Neural crest cell (in vitro differentiated cells): Measurements from ENCODE around the gene SBF2. TPM values are rescaled to one million over a fixed set of nuclear protein-coding genes. Genes with fewer than 3 reads are reported as not detected.

Source experiments
- DNase-seq: peaks from one replicate; pipeline ENCODE4 v3.0.0; 2021; ENCODE audit warnings: low read depth, mixed read lengths, low spot score
- H3K27ac Mint-ChIP-seq: one replicate; pipeline ENCODE4 v1.8.0; 2021; ENCODE audit warnings: mild to moderate bottlenecking, mixed read lengths; ENCODE audit not compliant: unreplicated experiment
- H3K27me3 Mint-ChIP-seq: 2 replicates; pipeline ENCODE4 v1.8.0; 2021; ENCODE audit warnings: low read depth, mild to moderate bottlenecking, mixed read lengths
- H3K36me3 Mint-ChIP-seq: 2 replicates; pipeline ENCODE4 v1.8.0; 2021; ENCODE audit warnings: low read depth, mild to moderate bottlenecking, mixed read lengths
- H3K4me1 Mint-ChIP-seq: 2 replicates; pipeline ENCODE4 v1.8.0; 2021; ENCODE audit warnings: mixed read lengths
- H3K4me3 Mint-ChIP-seq: one replicate; pipeline ENCODE4 v1.8.0; 2021; ENCODE audit warnings: mild to moderate bottlenecking, mixed read lengths
- H3K9me3 Mint-ChIP-seq: 2 replicates; pipeline ENCODE4 v1.8.0; 2021; ENCODE audit warnings: mixed read lengths
- CTCF ChIP-seq: fragments of 200-600 bp; sonication (generic); conservative IDR thresholded peaks from 2 replicates; pipeline ENCODE4 v1.5.0; 2021; ENCODE audit warnings: antibody characterized with exemption, mild to moderate bottlenecking
- total RNA-seq: library from RNA; stranded (reverse); gene quantifications from 2 replicates; pipeline ENCODE4 v1.2.1, GENCODE V29; 2021

SBF2 gene
- total RNA-seq, 1 donor from 2014 or later: 30.2 TPM

- Mint-ChIP-seq H3K27ac (no peak overlapping the region), H3K9me3 (peaks cover 7% of the 10 kb centered on the region), H3K36me3 (peaks cover 5% of the 10 kb centered on the region), H3K4me3 (no peak overlapping the region), H3K27me3 (no peaks in the 10 kb centered on the region), H3K4me1 (no peaks in the 10 kb centered on the region)
- DNase-seq: no peak
- TF ChIP-seq CTCF: no peak
Measured at GRCh38 chr11:10048350-10048749, 245.7 kb downstream of the SBF2 start.

GRCh38 chr11:10044618-10045017 lies 249.4 kb downstream of the SBF2 start:
- peaks cover 7% of the 10 kb centered on the region for H3K9me3 Mint-ChIP-seq
- H3K4me1 Mint-ChIP-seq: peaks cover 5% of the 10 kb centered on the region
- no peak overlapping the region for H3K27ac Mint-ChIP-seq
- H3K27me3 Mint-ChIP-seq: no peaks in the 10 kb centered on the region
- peaks cover 11% of the 10 kb centered on the region for H3K36me3 Mint-ChIP-seq
- TF ChIP-seq CTCF: no peak
- H3K4me3 Mint-ChIP-seq: no peak overlapping the region
- no peak for DNase-seq

- H3K4me3 Mint-ChIP-seq: no peak overlapping the region
- H3K9me3 Mint-ChIP-seq: peaks cover 7% of the 10 kb centered on the region
- no peaks in the 10 kb centered on the region for H3K27me3 Mint-ChIP-seq
- no peak overlapping the region for H3K27ac Mint-ChIP-seq
- H3K4me1 Mint-ChIP-seq: peaks cover 8% of the 10 kb centered on the region
- H3K36me3 Mint-ChIP-seq: peaks cover 11% of the 10 kb centered on the region
- no peak for DNase-seq
- TF ChIP-seq CTCF: no peak
Measured at GRCh38 chr11:10042699-10043098, 251.3 kb downstream of the SBF2 start.

GRCh38 chr11:10041748-10042446 lies 252.1 kb downstream of the SBF2 start:
- peaks cover 7% of the 10 kb centered on the region for H3K9me3 Mint-ChIP-seq
- no peak for TF ChIP-seq CTCF
- H3K4me1 Mint-ChIP-seq: peaks cover 8% of the 10 kb centered on the region
- no peak for DNase-seq
- no peaks in the 10 kb centered on the region for H3K27me3 Mint-ChIP-seq
- peaks cover 11% of the 10 kb centered on the region for H3K36me3 Mint-ChIP-seq
- H3K27ac Mint-ChIP-seq: peak overlapping the region; percentile 48
- no peak overlapping the region for H3K4me3 Mint-ChIP-seq

- no peak for DNase-seq
- no peaks in the 10 kb centered on the region for H3K27me3 Mint-ChIP-seq
- no peak for TF ChIP-seq CTCF
- H3K36me3 Mint-ChIP-seq: peaks cover 11% of the 10 kb centered on the region
- H3K4me1 Mint-ChIP-seq: peaks cover 8% of the 10 kb centered on the region
- H3K4me3 Mint-ChIP-seq: no peak overlapping the region
- H3K9me3 Mint-ChIP-seq: peaks cover 7% of the 10 kb centered on the region
- H3K27ac Mint-ChIP-seq: no peak overlapping the region
Measured at GRCh38 chr11:10041332-10041731, 252.7 kb downstream of the SBF2 start.
